Measurements from ENCODE around the gene FAM89A. TPM values are rescaled to one million over a fixed set of nuclear protein-coding genes. Genes with fewer than 3 reads are reported as not detected.

FAM89A gene
- total and polyA plus RNA-seq, 2 of the 8 experiments (the other 6 are each of a cell fraction or from before 2014, with no cell fraction given), result 2.1 to 2.2 TPM

GRCh38 chr1:230978491-230979388 is 61.3 kb downstream of the FAM89A start, which contains the start of the genes ARV1 and TTC13 (continued):
- TF ChIP-seq RFX5 (IDR thresholded peaks at IDR 0.05; ENCODE audit: borderline replicate concordance, low read depth, low read length) (no peak), RXRA (IDR thresholded peaks at IDR 0.05; ENCODE audit: insufficient read depth, low read depth, low read length) (no peak), SP4 (IDR thresholded peaks at IDR 0.05; ENCODE audit: low read length) (peak; percentile 93), GABPA (IDR thresholded peaks at IDR 0.05; ENCODE audit: borderline replicate concordance, insufficient read depth, low read length) (peak; percentile 78; the same call in 1 of the 2 replicates), KDM5A (IDR thresholded peaks at IDR 0.05; ENCODE audit: low read length) (peak; percentile 47; the same call in 1 of the 2 replicates), SRF (IDR thresholded peaks at IDR 0.05; ENCODE audit: low read depth, low read length) (no peak), TEAD4 (IDR thresholded peaks at IDR 0.05; ENCODE audit: low read depth, low read length) (0 out of 2 replicates have a peak, but pooled peaks have one; percentile 7)
- TF ChIP-seq, protein P1, sequence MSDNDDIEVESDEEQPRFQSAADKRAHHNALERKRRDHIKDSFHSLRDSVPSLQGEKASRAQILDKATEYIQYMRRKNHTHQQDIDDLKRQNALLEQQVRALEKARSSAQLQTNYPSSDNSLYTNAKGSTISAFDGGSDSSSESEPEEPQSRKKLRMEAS (IDR thresholded peaks at IDR 0.05), result peak; percentile 77
- TF ChIP-seq, protein P2, sequence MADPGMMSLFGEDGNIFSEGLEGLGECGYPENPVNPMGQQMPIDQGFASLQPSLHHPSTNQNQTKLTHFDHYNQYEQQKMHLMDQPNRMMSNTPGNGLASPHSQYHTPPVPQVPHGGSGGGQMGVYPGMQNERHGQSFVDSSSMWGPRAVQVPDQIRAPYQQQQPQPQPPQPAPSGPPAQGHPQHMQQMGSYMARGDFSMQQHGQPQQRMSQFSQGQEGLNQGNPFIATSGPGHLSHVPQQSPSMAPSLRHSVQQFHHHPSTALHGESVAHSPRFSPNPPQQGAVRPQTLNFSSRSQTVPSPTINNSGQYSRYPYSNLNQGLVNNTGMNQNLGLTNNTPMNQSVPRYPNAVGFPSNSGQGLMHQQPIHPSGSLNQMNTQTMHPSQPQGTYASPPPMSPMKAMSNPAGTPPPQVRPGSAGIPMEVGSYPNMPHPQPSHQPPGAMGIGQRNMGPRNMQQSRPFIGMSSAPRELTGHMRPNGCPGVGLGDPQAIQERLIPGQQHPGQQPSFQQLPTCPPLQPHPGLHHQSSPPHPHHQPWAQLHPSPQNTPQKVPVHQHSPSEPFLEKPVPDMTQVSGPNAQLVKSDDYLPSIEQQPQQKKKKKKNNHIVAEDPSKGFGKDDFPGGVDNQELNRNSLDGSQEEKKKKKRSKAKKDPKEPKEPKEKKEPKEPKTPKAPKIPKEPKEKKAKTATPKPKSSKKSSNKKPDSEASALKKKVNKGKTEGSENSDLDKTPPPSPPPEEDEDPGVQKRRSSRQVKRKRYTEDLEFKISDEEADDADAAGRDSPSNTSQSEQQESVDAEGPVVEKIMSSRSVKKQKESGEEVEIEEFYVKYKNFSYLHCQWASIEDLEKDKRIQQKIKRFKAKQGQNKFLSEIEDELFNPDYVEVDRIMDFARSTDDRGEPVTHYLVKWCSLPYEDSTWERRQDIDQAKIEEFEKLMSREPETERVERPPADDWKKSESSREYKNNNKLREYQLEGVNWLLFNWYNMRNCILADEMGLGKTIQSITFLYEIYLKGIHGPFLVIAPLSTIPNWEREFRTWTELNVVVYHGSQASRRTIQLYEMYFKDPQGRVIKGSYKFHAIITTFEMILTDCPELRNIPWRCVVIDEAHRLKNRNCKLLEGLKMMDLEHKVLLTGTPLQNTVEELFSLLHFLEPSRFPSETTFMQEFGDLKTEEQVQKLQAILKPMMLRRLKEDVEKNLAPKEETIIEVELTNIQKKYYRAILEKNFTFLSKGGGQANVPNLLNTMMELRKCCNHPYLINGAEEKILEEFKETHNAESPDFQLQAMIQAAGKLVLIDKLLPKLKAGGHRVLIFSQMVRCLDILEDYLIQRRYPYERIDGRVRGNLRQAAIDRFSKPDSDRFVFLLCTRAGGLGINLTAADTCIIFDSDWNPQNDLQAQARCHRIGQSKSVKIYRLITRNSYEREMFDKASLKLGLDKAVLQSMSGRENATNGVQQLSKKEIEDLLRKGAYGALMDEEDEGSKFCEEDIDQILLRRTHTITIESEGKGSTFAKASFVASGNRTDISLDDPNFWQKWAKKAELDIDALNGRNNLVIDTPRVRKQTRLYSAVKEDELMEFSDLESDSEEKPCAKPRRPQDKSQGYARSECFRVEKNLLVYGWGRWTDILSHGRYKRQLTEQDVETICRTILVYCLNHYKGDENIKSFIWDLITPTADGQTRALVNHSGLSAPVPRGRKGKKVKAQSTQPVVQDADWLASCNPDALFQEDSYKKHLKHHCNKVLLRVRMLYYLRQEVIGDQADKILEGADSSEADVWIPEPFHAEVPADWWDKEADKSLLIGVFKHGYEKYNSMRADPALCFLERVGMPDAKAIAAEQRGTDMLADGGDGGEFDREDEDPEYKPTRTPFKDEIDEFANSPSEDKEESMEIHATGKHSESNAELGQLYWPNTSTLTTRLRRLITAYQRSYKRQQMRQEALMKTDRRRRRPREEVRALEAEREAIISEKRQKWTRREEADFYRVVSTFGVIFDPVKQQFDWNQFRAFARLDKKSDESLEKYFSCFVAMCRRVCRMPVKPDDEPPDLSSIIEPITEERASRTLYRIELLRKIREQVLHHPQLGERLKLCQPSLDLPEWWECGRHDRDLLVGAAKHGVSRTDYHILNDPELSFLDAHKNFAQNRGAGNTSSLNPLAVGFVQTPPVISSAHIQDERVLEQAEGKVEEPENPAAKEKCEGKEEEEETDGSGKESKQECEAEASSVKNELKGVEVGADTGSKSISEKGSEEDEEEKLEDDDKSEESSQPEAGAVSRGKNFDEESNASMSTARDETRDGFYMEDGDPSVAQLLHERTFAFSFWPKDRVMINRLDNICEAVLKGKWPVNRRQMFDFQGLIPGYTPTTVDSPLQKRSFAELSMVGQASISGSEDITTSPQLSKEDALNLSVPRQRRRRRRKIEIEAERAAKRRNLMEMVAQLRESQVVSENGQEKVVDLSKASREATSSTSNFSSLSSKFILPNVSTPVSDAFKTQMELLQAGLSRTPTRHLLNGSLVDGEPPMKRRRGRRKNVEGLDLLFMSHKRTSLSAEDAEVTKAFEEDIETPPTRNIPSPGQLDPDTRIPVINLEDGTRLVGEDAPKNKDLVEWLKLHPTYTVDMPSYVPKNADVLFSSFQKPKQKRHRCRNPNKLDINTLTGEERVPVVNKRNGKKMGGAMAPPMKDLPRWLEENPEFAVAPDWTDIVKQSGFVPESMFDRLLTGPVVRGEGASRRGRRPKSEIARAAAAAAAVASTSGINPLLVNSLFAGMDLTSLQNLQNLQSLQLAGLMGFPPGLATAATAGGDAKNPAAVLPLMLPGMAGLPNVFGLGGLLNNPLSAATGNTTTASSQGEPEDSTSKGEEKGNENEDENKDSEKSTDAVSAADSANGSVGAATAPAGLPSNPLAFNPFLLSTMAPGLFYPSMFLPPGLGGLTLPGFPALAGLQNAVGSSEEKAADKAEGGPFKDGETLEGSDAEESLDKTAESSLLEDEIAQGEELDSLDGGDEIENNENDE (IDR thresholded peaks at IDR 0.05; ENCODE audit: insufficient replicate concordance, low read length), result no peak
